Stomach (tissue), 9 donors: ENCODE data around the gene CIROP. TPM values are rescaled to one million over a fixed set of nuclear protein-coding genes. Genes with fewer than 3 reads are reported as not detected.

ENCODE experiments used
- DNase-seq, 2 donors: peaks; one replicate each; pipeline versions ENCODE4 v3.0.0 to v3.0.0-alpha.2; 2013 to 2019
- H3K27ac ChIP-seq, 5 donors: fragments of 200-600 bp in 4 of 5; sonication (generic) in 4 of 5; one replicate each; pipeline ENCODE4 v1.5.1; 2013 to 2019; ENCODE audit warnings: mild to moderate bottlenecking in 1 of 5, moderate library complexity in 1 of 5
- H3K27me3 ChIP-seq, 3 donors: fragments of 200-600 bp; sonication (generic); one replicate each; pipeline ENCODE4 v1.5.1; 2017 to 2019; ENCODE audit warnings: mixed run types in 1 of 3
- H3K36me3 ChIP-seq, 4 donors: fragments of 200-600 bp; sonication (generic); 1 replicate in 3 of 4; 2 replicates in 1 of 4; pipeline ENCODE4 v1.5.1; 2016 to 2019
- H3K4me1 ChIP-seq, 4 donors: fragments of 200-600 bp; sonication (generic); one replicate each; pipeline ENCODE4 v1.5.1; 2016 to 2019
- H3K4me3 ChIP-seq, 4 donors: fragments of 200-600 bp; sonication (generic) in 3 of 4; one replicate each; pipeline ENCODE4 v1.5.1; 2016 to 2019; ENCODE audit warnings: mild to moderate bottlenecking in 1 of 4
- H3K9me3 ChIP-seq, 4 donors: fragments of 200-600 bp; sonication (generic); one replicate each; pipeline ENCODE4 v1.5.1; 2016 to 2019
- CTCF ChIP-seq, 7 experiments: fragments of 450-650 bp in 4 of 7; fragments of 200-600 bp in 3 of 7; sonication (generic) in 3 of 7; IDR thresholded peaks; one replicate each; pipeline ENCODE4 v1.5.1; 2016 to 2019; ENCODE audit warnings: antibody characterized with exemption in 7 of 7, control low read depth in 2 of 7, mild to moderate bottlenecking in 1 of 7
- EP300 ChIP-seq: sonication (generic); formaldehyde crosslinking; IDR thresholded peaks from one replicate; pipeline ENCODE4 v1.6.1; 2017; ENCODE audit warnings: antibody characterized with exemption
- POLR2A ChIP-seq, 4 donors: fragments of 450-650 bp; IDR thresholded peaks; one replicate each; pipeline ENCODE4 v1.6.1; 2016; ENCODE audit warnings: antibody characterized with exemption in 4 of 4, control low read depth in 2 of 4, mild to moderate bottlenecking in 1 of 4, moderate library complexity in 1 of 4
- POLR2AphosphoS5 ChIP-seq, 3 donors: sonication (generic); formaldehyde crosslinking; IDR thresholded peaks; one replicate each; pipeline ENCODE4 v1.6.1; 2016; ENCODE audit warnings: antibody characterized with exemption in 3 of 3
- WGBS, 5 donors: extraction: QIAGEN DNeasy Blood & Tissue Kit in 3 of 5; methylation state at CpG; one replicate each; pipeline versions ENCODE4 v1.1.5 to v1.1.7; 2013 to 2018; 5-methylcytosine and 5-hydroxymethylcytosine counted together
- intact Hi-C: fragments of 100-400 bp; cut with DNase I; formaldehyde crosslinking; loops from one replicate; pipeline ENCODE4 v1.15.1; 2023; ENCODE audit warnings: low total_unique reads
- polyA plus RNA-seq, 3 donors: library from polyadenylated mRNA; stranded (reverse); fragments of 200-250 nt; gene quantifications; one replicate each; pipeline ENCODE4 v1.2.3, GENCODE V29; 2013
- total RNA-seq, 5 donors: library from RNA; depleted of rRNA; stranded (reverse); fragments of >200 nt; gene quantifications; one replicate each; pipeline versions ENCODE4 v1.1.0 to v1.2.3, GENCODE V29; 2014 to 2016
- donor health status: healthy with polysubstance abuse.
- donor health status: Bipolar disorder and iron deficiency.
- donor health status: healthy.

The CIROP gene
- total and polyA plus RNA-seq, 8 donors = not detected

GRCh38 chr14:23070262-23071129 lies 34.3 kb downstream of the CIROP start:
- Histone ChIP-seq H3K36me3 (peaks cover 46 to 77% (median 74%) of the 10 kb centered on the region in 4 donors), H3K27ac (peak overlapping the region; percentile 9 to 89 (median 86)), H3K9me3 (no peaks in the 10 kb centered on the region), H3K4me3 (peak overlapping the region; percentile 47 to 68 (median 63)), H3K27me3 (no peaks in the 10 kb centered on the region), H3K4me1 (peaks cover 33 to 65% (median 52%) of the 10 kb centered on the region in 4 donors)
- WGBS, 5 donors = 5 to 11% (median 7%) methylated on average over 10 of the region's 10 CpGs
- DNase-seq = peak in 1 of 2 donors; percentile 28
- no peak for TF ChIP-seq CTCF (IDR thresholded peaks at IDR 0.05)
- no peak for TF ChIP-seq EP300
- no peak for TF ChIP-seq POLR2AphosphoS5 (IDR thresholded peaks at IDR 0.05)
- TF ChIP-seq POLR2A (IDR thresholded peaks at IDR 0.05) = no peak
- intact Hi-C loops = no loop called here

GRCh38 chr14:23069413-23069806 lies 35.4 kb downstream of the CIROP start:
- Histone ChIP-seq H3K27me3 (no peaks in the 10 kb centered on the region), H3K36me3 (peaks cover 56 to 77% (median 74%) of the 10 kb centered on the region in 4 donors), H3K27ac (peak overlapping the region in 4 of 5 donors; percentile 14 to 89 (median 61)), H3K4me1 (peaks cover 33 to 65% (median 52%) of the 10 kb centered on the region in 4 donors), H3K9me3 (no peaks in the 10 kb centered on the region), H3K4me3 (no peak overlapping the region)
- DNase-seq = no peak
- intact Hi-C loops = no loop called here
- TF ChIP-seq CTCF (IDR thresholded peaks at IDR 0.05) (no peak), POLR2A (IDR thresholded peaks at IDR 0.05) (no peak), EP300 (no peak), POLR2AphosphoS5 (IDR thresholded peaks at IDR 0.05) (no peak)
- WGBS, 5 donors = 76 to 90% (median 82%) methylated on average over 3 to 4 of the region's 4 CpGs

- no peak for TF ChIP-seq POLR2A (IDR thresholded peaks at IDR 0.05)
- TF ChIP-seq CTCF (IDR thresholded peaks at IDR 0.05) = peak in 5 of 7 experiments; percentile 94 to 98 (median 97)
- peak in 2 of 3 donors; percentile 59 to 76 for TF ChIP-seq POLR2AphosphoS5 (IDR thresholded peaks at IDR 0.05)
- TF ChIP-seq EP300 = no peak
- intact Hi-C loops = no loop called here
- peak overlapping the region in 4 of 5 donors; percentile 14 to 89 (median 61) for H3K27ac ChIP-seq
- 25 to 29% (median 27%) methylated on average over 8 of the region's 8 CpGs for WGBS, 5 donors
- H3K4me1 ChIP-seq = peaks cover 33 to 65% (median 52%) of the 10 kb centered on the region in 4 donors
- H3K36me3 ChIP-seq = peaks cover 61 to 77% (median 74%) of the 10 kb centered on the region in 4 donors
- peak overlapping the region in 1 of 4 donors; percentile 9 for H3K4me3 ChIP-seq
- no peaks in the 10 kb centered on the region for H3K9me3 ChIP-seq
- no peaks in the 10 kb centered on the region for H3K27me3 ChIP-seq
- peak; percentile 84 to 96 for DNase-seq
These were observed 35.9 kb downstream of the CIROP start for GRCh38 chr14:23068789-23069412.
